EH (cell line): ENCODE data around the gene ATP1A2.
A peak's percentile ranks its signal among the peaks of the same experiment; 100 is the strongest.
"Not testable (repeated sequence)": the region's sequence is repeated elsewhere in the genome, so short reads cannot be mapped to it uniquely, and the experiment has no call there.

Source experiments
- DNase-seq: peaks from one replicate; pipeline ENCODE4 v3.0.0-alpha.2; 2015; ENCODE audit warnings: low read depth

The ATP1A2 gene

GRCh38 chr1:160101037-160101716 lies 14.4 kb upstream of the ATP1A2 start:
- peak; percentile 86 for DNase-seq

DNA sequence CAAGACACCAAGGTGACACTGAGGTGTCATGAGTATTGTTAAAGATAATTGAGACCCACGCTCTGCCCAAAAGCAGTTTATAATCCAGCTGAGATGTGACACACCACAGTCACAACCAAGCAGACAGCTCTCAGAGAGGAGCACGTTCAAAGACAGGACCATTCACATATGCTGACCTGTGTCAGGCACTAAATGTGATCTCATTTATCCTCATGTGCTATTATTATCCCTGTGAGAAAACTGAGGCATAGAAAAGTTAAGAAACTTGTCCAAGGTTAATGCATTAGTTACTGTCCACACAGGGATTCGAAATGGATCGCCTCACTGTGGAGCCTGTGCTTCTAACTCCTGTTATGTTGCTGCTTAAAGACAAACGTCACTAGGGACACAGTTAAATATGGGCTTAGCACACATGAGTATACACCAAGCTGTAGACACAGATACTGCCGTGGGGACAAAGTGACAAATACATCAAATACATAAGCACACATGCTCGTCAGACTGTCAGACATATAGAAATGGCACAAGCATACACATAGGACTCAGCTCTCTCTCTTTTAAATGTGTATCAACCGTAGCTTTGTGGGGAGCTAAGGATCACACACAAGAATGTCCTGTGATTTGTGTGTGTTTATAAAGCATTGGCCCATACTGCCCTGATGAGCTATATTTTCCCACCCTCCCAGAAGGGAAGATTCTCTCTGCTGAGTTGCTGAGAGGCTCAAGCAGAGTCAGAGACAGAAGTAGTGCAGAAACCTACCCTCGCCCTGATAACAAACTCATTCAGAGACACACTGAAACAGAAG lies 13.6 kb upstream of the ATP1A2 start:
- peak; percentile 21 for DNase-seq

- no peak for DNase-seq
Measured at GRCh38 chr1:160103658-160104408, 11.7 kb upstream of the ATP1A2 start.

DNA sequence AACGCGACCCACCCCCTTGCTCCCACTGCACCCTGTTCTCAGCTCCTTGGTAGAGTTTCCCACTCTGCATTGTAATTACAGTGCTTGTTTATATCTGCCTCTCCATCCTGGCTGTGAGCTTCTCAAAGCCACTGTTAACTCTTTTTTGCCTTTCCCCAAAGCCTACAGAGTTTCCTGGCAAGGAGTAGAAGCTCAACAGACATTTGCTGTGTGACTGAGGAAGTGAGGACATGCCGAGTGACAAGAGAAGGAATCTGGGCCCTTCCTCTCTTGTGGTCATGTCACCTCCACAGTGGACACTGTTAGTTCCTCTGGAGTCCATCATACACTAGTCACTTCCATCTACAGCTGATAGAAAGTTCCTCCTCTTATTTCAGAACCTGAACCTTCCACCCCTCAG lies 11.1 kb upstream of the ATP1A2 start:
- DNase-seq = no peak

- no peak for DNase-seq
Measured at GRCh38 chr1:160105155-160105554, 10.4 kb upstream of the ATP1A2 start.

DNA sequence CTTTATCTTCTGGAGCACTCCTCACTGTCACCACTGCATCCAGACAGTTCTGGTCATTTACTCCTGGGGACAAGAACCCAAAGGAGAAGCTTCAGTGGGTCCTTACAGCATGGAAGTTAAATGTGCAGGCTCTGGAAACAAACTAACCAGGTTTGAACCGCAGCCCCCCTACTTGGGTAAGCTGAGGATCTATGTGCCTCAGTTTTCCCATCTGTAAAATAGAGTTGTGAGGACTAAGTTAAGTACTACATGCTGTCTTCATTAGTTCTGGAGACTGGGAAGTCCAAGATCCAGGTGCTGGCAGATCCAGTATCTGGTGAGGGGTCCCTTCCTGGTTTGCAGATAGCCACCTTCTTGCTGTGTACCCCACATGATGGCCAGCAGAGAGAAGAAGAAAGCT lies 8.0 kb upstream of the ATP1A2 start:
- DNase-seq = no peak

DNA sequence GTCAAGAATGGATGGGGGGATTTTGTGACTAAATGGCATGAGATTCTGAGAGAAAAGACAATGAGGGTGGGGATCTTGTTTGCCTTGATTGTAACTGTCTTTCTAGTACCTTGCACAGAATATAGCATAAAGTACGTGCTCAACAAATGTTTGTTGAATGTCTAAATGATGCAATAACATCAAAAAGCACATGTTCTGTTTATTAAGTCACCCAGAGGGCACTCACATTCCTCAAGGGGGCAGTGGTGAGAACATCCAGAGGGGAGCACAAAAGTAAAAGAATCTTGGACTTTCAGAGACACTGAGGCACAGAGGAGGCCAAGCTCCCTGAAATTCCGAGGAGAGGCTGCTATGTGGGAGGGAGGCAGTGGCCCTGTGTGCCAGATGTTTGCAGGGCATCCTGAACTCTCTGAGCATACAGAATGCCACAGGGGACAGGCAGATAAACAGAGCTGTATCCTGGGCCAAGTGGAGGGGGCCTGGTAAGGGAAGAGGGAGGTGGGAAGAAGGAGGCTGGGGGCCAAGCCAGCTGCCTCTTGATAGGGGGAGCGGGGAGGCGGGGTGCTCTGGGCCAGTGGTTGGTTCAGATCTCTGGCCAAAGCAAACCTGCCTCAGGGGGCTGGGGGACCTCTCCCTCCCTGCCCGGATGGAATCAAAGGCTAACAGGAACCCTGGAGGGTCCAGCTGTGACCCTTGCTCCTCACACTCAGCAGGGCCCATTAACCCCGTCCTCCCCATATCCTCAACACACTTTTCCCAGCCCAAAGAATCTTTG lies 6.5 kb upstream of the ATP1A2 start:
- peak; percentile 63 for DNase-seq

DNA sequence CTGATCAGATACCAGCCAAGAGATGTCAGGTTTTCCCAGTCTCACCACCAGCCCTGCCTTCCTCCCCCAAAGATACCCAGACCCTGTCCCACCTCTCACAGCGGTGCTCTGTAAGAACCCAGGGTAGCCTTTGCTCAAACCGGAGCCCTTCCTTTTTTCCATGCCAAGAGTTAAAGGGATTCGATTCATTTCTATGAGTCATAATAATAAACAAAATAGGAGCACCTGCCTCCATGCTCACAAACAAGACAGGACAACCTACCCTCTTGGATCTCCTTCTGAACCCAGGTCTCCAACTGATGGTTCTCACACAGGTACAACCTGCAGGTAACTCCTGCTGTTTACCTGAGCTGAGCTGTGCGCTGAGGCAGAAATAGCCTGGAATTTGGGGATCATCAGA lies 5.9 kb upstream of the ATP1A2 start:
- no peak for DNase-seq

- DNase-seq = not testable (repeated sequence)
Measured at GRCh38 chr1:160111462-160111861, 4.1 kb upstream of the ATP1A2 start.

GRCh38 chr1:160112357-160112756 lies 3.2 kb upstream of the ATP1A2 start:
- no peak for DNase-seq

GRCh38 chr1:160113407-160113806 lies 2.2 kb upstream of the ATP1A2 start:
- no peak for DNase-seq

GRCh38 chr1:160114085-160114484 lies 1.5 kb upstream of the ATP1A2 start:
- DNase-seq = no peak

DNA sequence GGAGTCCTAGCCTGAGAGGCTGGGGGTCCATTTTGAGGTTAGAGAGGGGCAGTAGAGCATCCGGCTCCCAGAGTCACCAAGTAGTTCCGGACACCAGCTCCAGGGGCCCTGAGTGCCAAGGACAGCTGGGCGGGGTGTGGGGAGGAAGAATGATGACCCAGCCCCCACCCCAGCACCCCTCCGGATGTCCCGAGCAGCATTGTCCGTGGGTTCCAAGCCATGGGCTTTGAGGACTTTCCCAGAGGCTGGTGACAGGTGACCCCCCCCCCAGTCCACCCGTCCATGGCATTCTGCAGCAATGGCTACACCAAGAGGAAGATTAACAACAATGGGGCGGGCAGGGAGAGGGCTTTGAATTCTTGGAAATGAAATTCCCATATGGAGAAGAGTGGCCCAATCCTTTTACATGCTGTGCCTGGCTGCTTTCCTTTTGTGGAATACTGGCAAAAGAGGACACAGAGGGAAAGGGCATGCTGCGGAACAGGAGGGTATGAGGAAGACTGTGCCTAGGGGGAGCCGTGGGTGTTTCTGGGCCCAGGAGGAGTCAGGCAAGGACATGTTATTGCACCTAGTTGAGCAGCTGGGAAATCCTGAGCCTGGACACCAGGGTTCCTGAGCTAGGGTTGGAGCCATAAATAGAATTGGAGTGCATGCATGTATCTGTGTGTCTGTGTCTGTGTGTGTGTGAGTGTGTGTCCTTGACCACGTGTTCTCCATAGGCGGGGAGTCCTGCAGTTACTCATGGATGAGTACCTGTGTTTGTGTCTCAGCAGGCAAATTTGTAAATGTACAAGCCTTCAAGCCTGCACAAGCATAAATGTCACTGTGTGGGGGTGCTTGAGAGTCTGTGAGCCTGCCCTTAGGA lies 956 bp downstream of the ATP1A2 start:
- DNase-seq = no peak

DNA sequence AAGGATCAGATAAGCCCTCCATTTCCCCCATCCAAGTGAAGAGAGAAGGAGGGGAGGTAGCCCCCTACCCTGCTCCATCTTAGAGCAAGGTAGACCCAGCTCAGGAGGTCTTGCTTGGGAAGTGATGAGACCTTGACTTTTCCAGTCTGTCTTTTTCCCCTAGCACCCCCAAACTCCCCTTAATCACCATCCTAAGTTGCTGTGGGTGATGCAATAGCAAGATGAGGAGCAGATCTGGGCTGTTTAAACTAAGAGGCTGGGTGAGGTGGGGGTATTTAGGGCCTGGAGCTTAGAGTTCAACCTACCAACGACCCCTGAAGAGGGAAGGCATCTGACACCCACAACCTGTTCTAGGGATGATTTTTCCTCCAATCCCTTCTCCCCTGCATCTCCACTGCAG lies 1.7 kb downstream of the ATP1A2 start:
- no peak for DNase-seq

DNA sequence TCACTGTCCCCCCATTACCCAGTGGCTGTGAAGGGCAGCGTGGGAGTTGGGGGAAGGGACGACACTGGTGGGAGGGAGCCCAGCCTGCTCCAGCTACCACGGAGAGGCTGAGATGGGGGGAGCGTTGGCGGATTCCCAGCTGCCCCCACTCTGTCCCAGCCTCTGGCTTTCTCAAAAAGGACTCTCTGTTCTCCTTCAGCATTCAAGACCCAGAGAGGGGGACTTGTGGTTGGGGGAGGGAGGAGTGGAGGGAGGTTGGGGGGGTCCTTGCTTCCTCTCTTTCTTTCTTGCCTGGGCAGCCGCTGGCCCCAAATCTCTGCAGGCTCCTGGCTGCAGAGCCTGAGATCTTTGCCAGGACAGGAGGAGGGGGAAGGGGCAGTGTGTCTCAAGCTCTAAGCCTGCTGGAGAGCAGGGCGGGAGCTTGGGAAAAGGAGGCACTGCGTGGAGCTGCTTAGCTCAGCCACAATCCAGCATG lies 2.2 kb downstream of the ATP1A2 start:
- peak; percentile 48 for DNase-seq

GRCh38 chr1:160118928-160119327 lies 3.4 kb downstream of the ATP1A2 start:
- DNase-seq = no peak

GRCh38 chr1:160120797-160121196 lies 5.2 kb downstream of the ATP1A2 start:
- DNase-seq = no peak

- DNase-seq = no peak
Measured at GRCh38 chr1:160121388-160121787, 5.8 kb downstream of the ATP1A2 start.

GRCh38 chr1:160122978-160123495 lies 7.5 kb downstream of the ATP1A2 start:
- DNase-seq = no peak

DNA sequence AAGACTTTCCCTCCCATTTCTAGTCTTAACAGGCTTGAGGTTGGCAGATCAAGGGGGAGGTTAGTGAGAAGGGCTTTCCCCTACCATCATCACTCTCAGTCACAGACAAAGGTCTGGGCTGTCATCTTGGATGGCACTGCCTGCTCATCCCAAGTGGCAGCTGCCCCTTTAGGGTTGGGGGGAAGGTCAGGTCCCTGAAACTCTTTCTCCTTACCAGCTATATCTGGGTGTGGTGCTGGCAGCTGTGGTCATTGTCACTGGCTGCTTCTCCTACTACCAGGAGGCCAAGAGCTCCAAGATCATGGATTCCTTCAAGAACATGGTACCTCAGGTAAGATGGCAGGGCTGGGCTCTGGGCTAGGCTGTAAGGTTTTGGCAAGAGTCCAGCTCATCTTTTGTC lies 8.2 kb downstream of the ATP1A2 start:
- no peak for DNase-seq
